Stomach (tissue), 9 donors: ENCODE measurements around the gene ATF5. TPM values are rescaled to one million over a fixed set of nuclear protein-coding genes. Genes with fewer than 3 reads are reported as not detected.

Source experiments
- DNase-seq, 2 donors: peaks; one replicate each; pipeline versions ENCODE4 v3.0.0 to v3.0.0-alpha.2; 2013 to 2019
- H3K27ac ChIP-seq, 5 donors: fragments of 200-600 bp in 4 of 5; sonication (generic) in 4 of 5; one replicate each; pipeline ENCODE4 v1.5.1; 2013 to 2019; ENCODE audit warnings: mild to moderate bottlenecking in 1 of 5, moderate library complexity in 1 of 5
- H3K27me3 ChIP-seq, 3 donors: fragments of 200-600 bp; sonication (generic); one replicate each; pipeline ENCODE4 v1.5.1; 2017 to 2019; ENCODE audit warnings: mixed run types in 1 of 3
- H3K36me3 ChIP-seq, 4 donors: fragments of 200-600 bp; sonication (generic); 1 replicate in 3 of 4; 2 replicates in 1 of 4; pipeline ENCODE4 v1.5.1; 2016 to 2019
- H3K4me1 ChIP-seq, 4 donors: fragments of 200-600 bp; sonication (generic); one replicate each; pipeline ENCODE4 v1.5.1; 2016 to 2019
- H3K4me3 ChIP-seq, 4 donors: fragments of 200-600 bp; sonication (generic) in 3 of 4; one replicate each; pipeline ENCODE4 v1.5.1; 2016 to 2019; ENCODE audit warnings: mild to moderate bottlenecking in 1 of 4
- H3K9me3 ChIP-seq, 4 donors: fragments of 200-600 bp; sonication (generic); one replicate each; pipeline ENCODE4 v1.5.1; 2016 to 2019
- CTCF ChIP-seq, 7 experiments: fragments of 450-650 bp in 4 of 7; fragments of 200-600 bp in 3 of 7; sonication (generic) in 3 of 7; IDR thresholded peaks; one replicate each; pipeline ENCODE4 v1.5.1; 2016 to 2019; ENCODE audit warnings: antibody characterized with exemption in 7 of 7, control low read depth in 2 of 7, mild to moderate bottlenecking in 1 of 7
- EP300 ChIP-seq: sonication (generic); formaldehyde crosslinking; IDR thresholded peaks from one replicate; pipeline ENCODE4 v1.6.1; 2017; ENCODE audit warnings: antibody characterized with exemption
- POLR2A ChIP-seq, 4 donors: fragments of 450-650 bp; IDR thresholded peaks; one replicate each; pipeline ENCODE4 v1.6.1; 2016; ENCODE audit warnings: antibody characterized with exemption in 4 of 4, control low read depth in 2 of 4, mild to moderate bottlenecking in 1 of 4, moderate library complexity in 1 of 4
- POLR2AphosphoS5 ChIP-seq, 3 donors: sonication (generic); formaldehyde crosslinking; IDR thresholded peaks; one replicate each; pipeline ENCODE4 v1.6.1; 2016; ENCODE audit warnings: antibody characterized with exemption in 3 of 3
- WGBS, 5 donors: extraction: QIAGEN DNeasy Blood & Tissue Kit in 3 of 5; methylation state at CpG; one replicate each; pipeline versions ENCODE4 v1.1.5 to v1.1.7; 2013 to 2018; 5-methylcytosine and 5-hydroxymethylcytosine counted together
- intact Hi-C: fragments of 100-400 bp; cut with DNase I; formaldehyde crosslinking; loops from one replicate; pipeline ENCODE4 v1.15.1; 2023; ENCODE audit warnings: low total_unique reads
- polyA plus RNA-seq, 3 donors: library from polyadenylated mRNA; stranded (reverse); fragments of 200-250 nt; gene quantifications; one replicate each; pipeline ENCODE4 v1.2.3, GENCODE V29; 2013
- total RNA-seq, 5 donors: library from RNA; depleted of rRNA; stranded (reverse); fragments of >200 nt; gene quantifications; one replicate each; pipeline versions ENCODE4 v1.1.0 to v1.2.3, GENCODE V29; 2014 to 2016
- donor health status: healthy with polysubstance abuse.
- donor health status: Bipolar disorder and iron deficiency.
- donor health status: healthy.

ATF5 gene
- total and polyA plus RNA-seq, 8 donors, result 2.2 to 40.3 (median 9.9) TPM

DNA sequence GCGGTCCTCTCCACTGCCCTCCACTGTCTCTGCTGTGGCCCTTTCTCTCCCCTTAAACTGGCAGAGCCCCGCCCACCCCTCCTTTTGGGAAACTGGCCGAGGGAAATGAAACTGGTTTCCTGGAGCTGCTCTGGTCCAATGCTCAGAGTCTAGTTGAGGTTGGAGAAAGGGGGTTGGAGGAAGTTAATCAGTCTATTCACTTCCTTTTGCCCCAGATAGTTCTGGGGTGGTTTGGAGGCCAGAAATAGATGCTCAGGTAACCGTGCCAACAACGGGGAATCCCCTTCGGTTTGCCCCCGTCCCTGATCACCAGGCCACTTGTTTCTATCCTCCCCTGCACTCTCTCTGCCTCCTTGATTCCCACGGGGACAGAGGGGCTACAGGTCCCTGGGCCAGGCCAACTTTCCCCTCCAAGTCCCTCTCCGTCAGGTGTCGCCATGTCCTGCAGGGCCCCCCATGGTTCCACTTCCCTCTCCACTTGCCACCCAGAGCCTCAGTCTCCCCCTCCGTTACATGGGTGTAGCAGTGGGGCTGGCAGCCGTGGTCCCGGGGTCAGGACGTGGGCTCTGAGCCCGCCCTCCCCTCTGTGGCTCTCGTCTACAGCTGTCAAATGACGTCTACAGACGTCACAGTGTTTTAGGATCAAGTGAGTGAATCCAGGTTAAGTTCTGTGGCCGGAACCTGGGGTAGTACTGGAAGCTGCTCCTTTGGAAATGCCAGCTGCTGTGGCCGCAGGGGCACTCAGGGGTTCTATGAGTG, 32.0 kb upstream of the ATF5 start, which contains the start of gene IL4I1:
Gene IL4I1 (minus strand): TSS at position 25 of the 759 bp plus-strand sequence. CDS start 727 bp downstream, outside the sequence.
- Histone ChIP-seq H3K27ac (peak within 1 kb of the TSS in 3 of 5 donors; percentile 46 to 66 (median 55)), H3K4me3 (peak within 1 kb of the TSS in 1 of 4 donors; percentile 14), H3K9me3 (no peaks in the 10 kb centered on the region), H3K27me3 (peaks cover 0 to 19% (median 0%) of the 10 kb centered on the region in 3 donors), H3K36me3 (no peaks in the 10 kb centered on the region), H3K4me1 (peaks cover 12 to 21% (median 13%) of the 10 kb centered on the region in 4 donors)
- DNase-seq, result peak in 1 of 2 donors; percentile 57
- 28 to 41% (median 33%) methylated on average over 12 to 20 of the region's 20 CpGs for WGBS, 5 donors
- TF ChIP-seq POLR2AphosphoS5 (IDR thresholded peaks at IDR 0.05) (no peak), CTCF (IDR thresholded peaks at IDR 0.05) (no peak), POLR2A (IDR thresholded peaks at IDR 0.05) (no peak), EP300 (no peak)
- intact Hi-C loops, result no loop called here

DNA sequence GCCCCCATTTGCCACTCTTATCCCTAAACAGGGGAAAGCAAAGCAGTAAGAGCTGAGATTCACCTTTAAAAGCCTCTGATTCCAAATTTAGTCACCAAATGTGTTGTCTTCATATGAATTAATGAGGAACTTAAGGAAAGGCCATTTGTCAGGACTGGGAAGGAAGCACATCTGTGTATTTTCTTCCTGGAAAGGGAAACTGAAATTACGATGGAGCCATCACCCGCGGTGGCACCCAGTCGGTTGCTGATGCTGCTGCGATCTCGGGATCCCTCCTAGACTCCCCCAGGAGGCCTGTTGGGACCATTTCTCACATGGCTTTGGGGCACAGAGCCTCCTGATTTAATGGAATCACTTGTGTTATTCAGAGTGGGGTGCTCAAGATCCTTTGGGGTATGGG, 24.9 kb upstream of the ATF5 start:
- no peak for DNase-seq
- TF ChIP-seq EP300 (no peak), POLR2A (IDR thresholded peaks at IDR 0.05) (no peak), POLR2AphosphoS5 (IDR thresholded peaks at IDR 0.05) (no peak)
- no peaks in the 10 kb centered on the region for H3K9me3 ChIP-seq
- WGBS, 5 donors, result 51 to 73% (median 63%) methylated on average over 6 of the region's 6 CpGs
- no peaks in the 10 kb centered on the region for H3K4me1 ChIP-seq
- no peak overlapping the region for H3K4me3 ChIP-seq
- H3K36me3 ChIP-seq, result peaks cover 20 to 36% (median 33%) of the 10 kb centered on the region in 4 donors
- no peak overlapping the region for H3K27ac ChIP-seq
- H3K27me3 ChIP-seq, result no peaks in the 10 kb centered on the region
- intact Hi-C loops, result no loop called here

- H3K4me3 ChIP-seq, result no peak overlapping the region
- H3K4me1 ChIP-seq, result peaks cover 0 to 14% (median 6%) of the 10 kb centered on the region in 4 donors
- WGBS, 5 donors, result 91 to 95% (median 94%) methylated on average over 16 of the region's 16 CpGs
- H3K36me3 ChIP-seq, result peaks cover 23 to 53% (median 47%) of the 10 kb centered on the region in 4 donors
- TF ChIP-seq POLR2AphosphoS5 (IDR thresholded peaks at IDR 0.05), result no peak
- no peaks in the 10 kb centered on the region for H3K27me3 ChIP-seq
- intact Hi-C loops, result no loop called here
- H3K9me3 ChIP-seq, result no peaks in the 10 kb centered on the region
- DNase-seq, result no peak
- H3K27ac ChIP-seq, result no peak overlapping the region
Measured at GRCh38 chr19:49906879-49907564, 22.0 kb upstream of the ATF5 start.

GRCh38 chr19:49907745-49908446, 21.1 kb upstream of the ATF5 start:
- Histone ChIP-seq H3K4me1 (peaks cover 0 to 14% (median 6%) of the 10 kb centered on the region in 4 donors), H3K36me3 (peaks cover 23 to 61% (median 54%) of the 10 kb centered on the region in 4 donors), H3K27ac (no peak overlapping the region), H3K27me3 (no peaks in the 10 kb centered on the region), H3K4me3 (no peak overlapping the region), H3K9me3 (no peaks in the 10 kb centered on the region)
- intact Hi-C loops, result no loop called here
- 90 to 96% (median 94%) methylated on average over 23 of the region's 23 CpGs for WGBS, 5 donors
- TF ChIP-seq EP300 (no peak), CTCF (IDR thresholded peaks at IDR 0.05) (no peak), POLR2AphosphoS5 (IDR thresholded peaks at IDR 0.05) (no peak), POLR2A (IDR thresholded peaks at IDR 0.05) (no peak)
- DNase-seq, result no peak
